GM19351 (cell line): Measurements from ENCODE around the gene PTMA.
"Not testable (repeated sequence)": the region's sequence is repeated elsewhere in the genome, so short reads cannot be mapped to it uniquely, and the experiment has no call there.

Experiments
- ATAC-seq: cut with Tn5 transposase; IDR thresholded peaks from one replicate; pipeline ENCODE4 v1.9.1; 2021; ENCODE audit warnings: mild to moderate bottlenecking, moderate library complexity; ENCODE audit not compliant: unreplicated experiment

Gene PTMA

DNA sequence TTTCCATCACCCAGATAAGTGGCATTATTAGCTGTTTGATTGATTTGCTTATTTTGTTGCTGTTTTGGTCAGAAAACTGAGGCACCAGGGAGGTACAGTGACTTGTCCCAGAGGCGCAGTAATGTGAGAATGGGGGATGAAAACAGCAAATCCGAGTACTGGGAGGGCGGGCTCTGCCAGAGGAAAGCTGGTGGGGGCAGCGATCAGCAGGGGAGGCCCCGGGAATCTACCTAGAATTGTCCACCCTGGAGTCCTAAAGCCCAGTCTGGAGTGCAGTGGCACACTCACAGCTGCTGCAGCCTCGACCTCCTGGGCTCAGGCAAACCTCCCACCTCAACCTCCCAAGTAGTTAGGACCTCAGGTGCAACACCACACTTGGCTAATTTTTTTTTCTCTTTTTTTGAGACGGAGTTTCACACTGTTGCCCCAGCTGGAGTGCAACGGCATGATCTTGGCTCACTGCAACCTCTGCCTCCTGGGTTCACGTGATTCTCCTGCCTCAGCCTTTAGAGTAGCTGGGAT is 17.0 kb upstream of the PTMA start:
- ATAC-seq = no peak

DNA sequence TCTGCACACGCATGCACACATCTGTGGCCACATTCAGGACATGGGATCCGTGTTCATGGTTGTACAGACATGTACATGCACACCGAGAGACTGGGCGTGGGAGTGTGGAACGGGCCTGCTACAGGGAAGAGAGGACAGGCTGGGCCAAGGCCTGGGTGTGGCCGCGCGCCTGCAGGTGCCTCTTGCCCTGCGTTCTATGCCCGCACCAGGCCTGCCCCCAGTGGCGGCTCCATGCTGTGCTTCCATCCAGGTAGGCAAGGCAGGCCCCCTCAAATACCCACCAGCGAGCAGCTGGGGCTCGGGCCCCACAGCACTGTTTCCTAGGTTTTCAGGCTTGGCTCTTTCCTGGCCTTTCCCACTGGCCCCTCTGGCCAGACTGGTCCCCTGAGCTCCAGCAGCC is 15.5 kb upstream of the PTMA start:
- no peak for ATAC-seq

DNA sequence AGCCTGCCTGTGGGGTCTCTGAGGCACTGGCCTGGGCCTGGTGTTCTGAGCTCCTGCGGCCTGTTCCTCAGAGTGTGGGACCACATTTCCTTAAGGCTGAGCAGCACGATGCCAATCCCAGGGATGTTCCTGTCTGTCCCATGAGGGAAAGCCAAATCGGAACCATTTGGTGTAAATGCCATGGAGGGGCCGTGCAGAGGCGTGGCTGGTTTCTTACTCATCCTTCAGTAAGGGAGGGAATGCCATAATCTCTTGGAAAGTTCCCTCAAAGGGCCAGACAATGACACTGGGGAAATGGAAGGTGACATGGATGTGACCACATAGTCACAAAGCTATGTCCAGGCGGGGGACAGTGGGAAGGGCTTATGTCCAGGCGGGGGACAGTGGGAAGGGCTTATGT is 14.4 kb upstream of the PTMA start:
- no peak for ATAC-seq

DNA sequence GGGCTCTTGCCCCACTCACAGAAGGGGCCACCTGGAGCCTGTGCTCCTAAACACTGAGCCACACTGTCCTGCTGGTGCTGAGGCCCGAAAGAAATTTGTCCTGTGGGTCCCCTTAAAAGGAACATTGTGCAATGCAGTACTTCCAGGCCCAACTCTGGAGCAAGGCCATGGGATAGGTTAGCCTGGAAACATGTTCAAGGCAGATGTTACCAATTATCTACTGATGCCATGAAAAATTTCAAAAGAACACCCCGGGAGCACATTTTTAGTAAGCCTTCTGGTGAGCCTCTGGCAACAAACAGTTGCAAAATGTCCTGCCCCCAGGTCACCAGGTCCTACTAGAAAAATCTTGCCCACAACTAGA is 12.3 kb upstream of the PTMA start:
- no peak for ATAC-seq

DNA sequence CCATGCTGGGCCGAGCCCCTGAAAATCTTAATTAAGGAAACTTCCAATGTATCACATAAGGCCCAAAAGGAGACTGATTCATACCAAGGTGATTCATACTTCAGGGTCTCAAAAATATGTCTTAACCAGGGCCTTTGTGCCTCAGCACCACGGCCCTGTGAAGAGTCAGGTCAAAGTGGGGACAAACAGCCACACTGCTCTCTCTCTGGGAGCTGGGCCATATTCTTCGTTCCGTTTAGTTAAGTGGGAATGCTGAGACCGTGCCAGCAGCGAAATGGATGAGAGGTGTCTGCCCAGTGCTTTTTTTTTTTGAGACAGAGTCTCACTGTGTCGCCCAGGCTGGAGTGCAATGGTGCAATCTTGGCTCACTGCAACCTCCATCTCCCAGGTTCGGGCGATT is 9.3 kb upstream of the PTMA start:
- no peak for ATAC-seq

DNA sequence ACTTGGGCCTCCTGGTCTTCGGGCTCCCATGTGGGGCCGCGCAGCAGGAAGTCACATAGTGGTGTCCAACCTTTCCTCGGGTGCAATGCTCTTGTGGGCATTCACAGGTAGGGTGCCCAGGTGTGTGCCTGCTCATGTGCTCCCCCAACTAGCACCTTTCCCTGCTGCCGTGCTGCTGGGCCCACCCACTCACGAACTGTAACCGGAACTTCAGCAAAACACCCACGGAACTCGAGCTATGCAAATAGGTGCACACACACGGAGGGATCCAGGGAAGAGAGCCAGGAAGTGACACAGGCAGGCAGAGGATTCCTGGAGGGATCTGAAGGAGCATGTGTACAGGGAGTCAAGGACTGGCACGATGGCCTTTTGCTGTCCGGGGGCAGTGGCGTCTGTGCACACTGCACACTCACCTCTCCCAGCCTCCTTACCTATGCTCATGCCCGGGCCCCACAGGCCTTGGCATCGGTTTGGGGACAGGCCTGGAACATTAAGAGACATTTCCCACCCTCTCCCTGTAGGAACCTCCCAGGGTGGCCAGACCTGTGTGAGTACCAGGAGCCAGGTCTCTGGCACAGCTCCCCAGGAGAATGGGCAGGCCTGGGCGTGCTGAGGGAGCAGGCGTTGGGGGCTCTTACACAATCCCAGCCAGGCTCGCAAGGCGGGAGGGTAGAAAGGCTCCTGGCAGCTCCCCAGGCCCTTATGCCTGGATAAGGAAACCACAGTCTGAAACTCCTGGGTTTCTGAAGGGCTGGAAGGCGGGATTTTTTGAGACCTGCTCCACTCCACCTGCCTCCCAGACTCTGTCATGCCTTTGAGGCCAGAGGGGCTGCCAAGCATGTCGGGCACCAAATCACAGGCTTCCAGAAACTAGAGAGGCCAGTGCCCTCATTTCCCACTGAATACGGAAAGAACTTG is 6.6 kb upstream of the PTMA start:
- ATAC-seq = no peak

DNA sequence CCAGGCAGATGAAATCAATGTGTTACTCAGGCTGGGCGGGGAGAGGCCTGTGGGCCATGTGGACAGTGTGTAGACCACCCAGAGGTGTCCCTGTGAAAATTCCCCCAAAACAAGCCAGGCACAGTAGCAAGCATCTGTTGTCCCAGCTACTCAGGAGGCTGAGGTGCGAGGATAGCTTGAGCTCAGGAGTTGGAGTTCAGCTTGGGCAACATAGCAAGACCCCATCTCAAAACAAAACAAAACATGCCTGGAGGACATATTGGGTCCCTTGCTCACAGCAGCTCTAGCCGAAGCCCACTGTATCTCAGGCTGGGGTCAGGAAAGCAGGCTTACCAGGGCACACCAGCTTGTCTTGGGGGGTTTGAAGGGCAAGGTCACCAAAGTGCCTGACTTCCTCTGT is 4.3 kb upstream of the PTMA start:
- ATAC-seq = no peak

DNA sequence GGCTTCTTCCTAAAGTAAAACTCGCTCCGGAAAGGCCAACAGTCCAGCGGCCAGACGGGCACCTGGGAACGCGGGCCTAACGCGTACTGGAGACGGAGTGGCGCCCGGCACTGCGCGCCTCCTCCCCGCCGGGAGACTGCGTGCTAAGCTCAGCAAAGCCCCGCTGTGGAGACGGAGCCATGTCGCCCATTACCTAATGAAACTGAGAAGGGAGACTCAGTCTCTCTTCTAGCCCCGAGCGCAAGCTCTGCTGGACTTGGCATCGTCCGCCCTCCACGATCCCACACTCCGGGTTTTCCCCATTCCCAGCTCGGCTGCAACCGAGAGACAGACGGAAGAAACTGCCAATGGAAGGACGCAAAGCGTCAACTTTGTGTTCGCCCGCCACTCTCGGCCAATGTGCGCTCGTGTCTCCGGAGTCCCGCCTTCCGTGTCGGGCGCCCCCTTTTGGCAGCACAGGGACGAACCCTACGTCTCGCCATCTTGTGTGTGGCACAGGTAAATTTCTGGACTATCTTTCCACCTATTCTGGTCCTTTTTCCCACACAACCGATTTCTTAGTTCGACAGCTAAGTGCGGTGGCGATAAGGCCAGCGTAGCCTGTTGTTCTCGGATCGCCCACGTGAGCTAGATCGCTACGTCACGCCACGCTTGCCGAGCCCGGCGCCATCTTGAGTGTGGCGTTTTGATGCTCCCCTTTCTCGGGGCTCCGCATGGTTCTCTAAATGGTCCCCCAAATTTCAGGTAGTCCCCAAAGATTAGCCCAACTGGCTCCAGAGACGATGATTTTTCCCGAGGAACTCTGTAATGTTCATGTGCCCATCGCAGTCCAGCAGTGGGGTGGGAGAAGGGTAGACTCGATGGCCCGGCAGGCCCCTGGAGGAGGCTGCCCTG is 1.3 kb upstream of the PTMA start:
- peak; percentile 37 for ATAC-seq

DNA sequence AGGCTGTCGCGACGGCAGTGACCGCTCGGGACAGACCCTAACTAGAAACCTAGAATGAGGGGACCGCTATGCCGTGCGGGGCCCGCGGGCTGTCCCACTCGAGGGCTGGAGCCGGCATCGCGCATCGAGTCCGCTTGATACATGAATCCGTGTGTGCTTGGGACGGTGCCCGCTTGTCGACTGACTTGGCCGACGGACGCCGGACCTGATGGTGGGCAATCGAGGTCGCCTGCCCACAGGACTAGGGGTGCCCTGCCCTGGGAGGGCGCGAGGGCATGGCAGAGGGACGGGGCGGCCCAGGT is 749 bp upstream of the PTMA start:
- ATAC-seq = peak; percentile 1

DNA sequence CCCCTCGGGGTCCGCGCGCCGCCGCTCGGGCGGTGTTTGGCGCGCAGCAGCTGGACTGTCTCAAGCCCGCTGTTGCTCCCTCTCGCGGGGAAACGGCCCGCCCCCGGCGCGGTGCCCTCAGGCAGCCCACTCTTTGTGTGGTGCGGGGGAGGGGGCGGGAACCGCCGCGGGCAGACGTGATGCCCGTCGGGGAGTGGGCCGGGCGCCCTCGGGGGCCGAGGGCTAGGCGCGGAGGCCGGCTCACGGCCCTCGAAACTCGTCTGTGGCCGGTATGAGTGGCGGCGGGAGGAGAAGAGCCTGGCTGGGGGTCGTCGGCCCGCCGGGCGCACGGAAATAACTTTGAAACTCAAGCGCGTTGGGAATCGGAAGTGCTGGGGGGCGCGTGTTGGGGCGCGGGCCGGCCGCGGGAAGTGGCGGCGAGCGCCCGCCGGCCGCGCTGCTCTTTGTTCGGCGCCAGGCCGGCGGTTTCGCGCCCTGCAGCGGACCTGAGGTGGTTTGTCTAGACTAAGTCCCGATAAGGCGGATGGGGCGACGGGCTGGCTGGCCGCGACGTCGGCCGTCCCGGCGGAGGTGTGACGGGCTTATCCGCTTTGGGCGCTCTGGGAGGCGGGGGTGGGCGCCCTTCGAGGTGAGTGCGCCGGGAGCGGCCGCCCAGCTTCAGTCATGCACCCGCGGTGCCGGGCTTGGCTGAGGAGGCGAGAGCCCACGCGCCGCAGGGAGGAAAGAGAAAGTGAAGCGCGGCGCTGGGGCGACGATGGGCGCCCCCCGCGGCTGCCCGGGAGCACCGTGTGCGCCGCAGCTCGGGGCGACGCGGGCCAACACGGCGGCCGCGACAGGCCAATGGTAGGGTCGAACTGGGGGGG is 679 bp downstream of the PTMA start:
- no peak for ATAC-seq

DNA sequence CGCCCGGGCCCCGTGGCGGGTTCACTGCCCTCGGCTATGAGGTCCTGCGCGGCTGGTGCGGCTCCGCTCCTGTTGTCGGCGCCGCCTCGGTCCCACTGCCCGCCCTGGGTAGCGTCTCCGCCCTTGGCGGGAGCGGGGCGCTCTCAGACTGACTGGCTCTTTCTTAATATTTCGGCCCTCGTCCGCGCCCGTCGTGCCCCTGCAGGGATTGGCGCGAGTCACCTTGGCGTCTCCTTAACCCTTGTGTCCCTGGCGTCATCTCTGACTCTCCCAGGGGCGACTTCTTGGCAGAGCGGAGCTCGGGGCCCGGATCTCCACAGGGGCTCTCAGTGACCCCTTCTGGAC is 1.3 kb downstream of the PTMA start:
- no peak for ATAC-seq

DNA sequence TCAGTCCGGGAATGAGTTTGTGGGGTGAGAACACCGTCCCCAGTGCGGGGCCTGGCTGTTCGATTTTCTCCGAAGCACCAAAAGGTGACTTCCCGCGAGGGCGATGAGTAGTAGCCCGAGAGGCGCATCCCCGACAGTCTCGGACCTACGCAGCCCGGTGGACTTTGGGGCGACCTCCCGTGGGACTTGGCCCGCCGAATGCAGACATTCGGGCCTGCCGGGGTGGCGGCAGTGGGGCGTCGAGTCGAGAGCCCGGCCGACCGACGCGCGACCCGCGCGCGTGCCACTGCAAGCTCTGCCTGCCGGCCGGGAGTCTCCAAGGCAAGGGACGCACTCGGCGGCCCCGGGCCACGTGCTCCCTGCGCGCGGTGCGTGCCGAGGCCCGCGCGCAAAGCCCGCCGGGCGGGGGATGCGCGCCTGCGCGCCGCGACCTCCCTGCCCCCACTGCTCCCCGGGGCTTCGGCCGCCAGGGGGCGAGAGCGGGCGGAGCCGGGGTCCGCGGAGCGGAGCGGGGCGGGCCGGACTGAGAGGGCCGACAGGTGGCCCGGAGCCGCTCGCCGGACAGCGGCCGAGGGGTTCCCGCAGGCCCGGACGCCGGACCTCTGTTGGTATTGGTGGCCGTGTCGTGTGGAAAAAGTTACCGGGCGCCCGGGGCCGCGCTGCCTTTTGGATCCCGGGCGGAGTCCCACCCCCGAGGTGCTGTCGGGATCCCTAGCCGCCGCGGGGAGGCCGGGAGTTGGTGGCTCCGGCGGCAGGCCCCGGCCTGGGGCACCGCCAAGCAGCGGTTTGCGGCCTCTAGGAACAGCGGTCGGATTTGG is 1.9 kb downstream of the PTMA start:
- peak; percentile 19 for ATAC-seq

DNA sequence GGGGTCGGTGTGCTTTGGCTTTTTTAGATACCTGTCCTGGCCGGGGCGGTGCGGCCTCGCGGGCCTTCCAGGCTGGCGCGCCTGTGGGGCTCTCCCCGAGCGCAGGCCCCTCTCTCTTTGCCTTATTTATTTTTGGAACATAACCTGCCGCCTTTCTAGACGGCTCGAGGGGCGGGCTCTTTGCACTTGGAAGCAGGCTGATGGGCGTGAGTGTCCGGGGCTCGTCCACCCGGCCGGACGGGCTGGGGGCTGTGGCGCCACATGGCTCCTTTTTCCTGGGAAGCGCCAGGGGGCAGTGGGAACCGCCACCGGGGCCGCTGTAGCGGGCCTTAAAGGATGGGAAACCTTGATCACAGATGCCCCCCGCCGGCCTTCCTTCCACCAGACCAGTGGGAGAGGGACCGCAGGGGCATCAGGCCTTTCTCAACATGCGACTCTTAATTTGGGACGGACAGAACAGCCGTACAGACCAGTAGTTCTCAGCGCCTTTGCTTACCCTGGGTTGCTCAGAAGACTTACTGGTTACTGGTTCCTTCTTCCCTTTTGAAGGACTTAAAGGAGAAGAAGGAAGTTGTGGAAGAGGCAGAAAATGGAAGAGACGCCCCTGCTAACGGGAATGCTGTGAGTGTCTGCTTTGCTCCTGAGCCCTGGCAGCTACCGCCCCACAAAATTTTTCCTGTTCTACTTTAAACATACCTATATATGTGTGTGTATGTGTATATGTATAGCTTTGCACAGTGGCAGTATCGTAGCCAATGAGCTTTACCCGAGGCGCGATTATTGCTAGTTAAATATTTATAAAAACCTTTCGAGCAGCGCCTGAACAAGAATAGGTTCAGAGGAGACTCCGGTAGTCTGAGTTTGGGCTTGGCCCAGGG is 2.7 kb downstream of the PTMA start:
- ATAC-seq = no peak

DNA sequence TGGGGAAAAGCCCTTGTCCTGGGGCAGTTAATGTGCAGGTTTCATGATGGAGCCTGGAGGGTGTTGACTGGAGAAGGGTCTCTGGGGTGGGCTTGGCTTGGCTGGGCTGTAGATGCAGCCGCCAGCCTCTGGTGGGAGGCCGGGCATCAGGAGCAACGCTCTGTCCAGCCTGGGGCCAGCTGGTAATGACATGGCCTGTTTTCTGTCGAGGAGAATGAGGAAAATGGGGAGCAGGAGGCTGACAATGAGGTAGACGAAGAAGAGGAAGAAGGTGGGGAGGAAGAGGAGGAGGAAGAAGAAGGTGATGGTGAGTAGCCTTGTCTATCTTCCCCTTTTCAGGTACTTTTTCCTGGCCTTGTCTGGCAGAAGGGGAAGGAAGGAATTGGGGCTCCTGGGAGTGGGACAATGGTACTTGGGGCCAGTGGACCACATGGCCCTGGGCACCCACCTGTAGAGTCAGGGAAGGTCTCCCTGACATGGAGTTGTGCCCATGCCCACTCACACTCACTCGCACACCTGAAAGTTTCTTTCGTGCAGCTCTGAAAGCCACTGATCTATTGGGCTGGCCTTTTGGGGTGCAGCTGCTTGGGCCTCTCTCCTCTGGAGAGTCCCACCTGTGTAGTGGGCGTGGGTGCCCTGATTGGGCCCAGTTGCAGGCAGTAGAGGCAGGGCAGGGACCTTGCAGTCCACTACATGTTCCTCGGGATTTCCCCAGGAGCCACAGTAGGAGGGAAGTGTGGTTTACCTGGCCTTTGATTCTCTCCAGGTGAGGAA is 3.5 kb downstream of the PTMA start:
- no peak for ATAC-seq

DNA sequence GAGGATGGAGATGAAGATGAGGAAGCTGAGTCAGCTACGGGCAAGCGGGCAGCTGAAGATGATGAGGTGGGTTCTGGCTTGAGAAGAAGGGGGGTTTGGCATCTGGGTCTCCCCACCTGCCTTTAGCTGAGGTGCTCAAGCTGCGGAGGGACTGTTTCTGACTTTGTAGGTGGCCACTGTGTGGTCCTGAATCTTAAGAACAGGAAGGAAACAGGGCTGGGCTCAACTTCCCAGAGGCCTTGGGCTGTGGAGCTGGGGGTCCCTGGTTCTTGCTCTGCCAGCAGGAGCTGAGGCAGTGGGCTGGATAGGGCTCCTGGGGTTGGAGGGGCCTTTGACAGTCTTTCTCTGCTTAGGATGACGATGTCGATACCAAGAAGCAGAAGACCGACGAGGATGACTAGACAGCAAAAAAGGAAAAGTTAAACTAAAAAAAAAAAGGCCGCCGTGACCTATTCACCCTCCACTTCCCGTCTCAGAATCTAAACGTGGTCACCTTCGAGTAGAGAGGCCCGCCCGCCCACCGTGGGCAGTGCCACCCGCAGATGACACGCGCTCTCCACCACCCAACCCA is 4.2 kb downstream of the PTMA start:
- ATAC-seq = not testable (repeated sequence)

DNA sequence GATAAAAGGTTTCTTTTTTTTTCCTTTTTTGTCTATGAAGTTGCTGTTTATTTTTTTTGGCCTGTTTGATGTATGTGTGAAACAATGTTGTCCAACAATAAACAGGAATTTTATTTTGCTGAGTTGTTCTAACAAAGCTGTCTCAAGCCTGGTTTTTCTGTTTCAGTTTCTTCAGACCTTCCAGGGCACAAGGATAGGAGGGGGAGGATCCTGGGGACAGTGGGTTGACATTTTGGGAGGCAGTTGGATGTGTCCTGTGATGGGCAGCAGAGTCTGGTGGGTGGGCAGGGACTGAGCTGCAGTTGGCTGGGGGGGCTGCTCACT is 5.0 kb downstream of the PTMA start:
- not testable (repeated sequence) for ATAC-seq

DNA sequence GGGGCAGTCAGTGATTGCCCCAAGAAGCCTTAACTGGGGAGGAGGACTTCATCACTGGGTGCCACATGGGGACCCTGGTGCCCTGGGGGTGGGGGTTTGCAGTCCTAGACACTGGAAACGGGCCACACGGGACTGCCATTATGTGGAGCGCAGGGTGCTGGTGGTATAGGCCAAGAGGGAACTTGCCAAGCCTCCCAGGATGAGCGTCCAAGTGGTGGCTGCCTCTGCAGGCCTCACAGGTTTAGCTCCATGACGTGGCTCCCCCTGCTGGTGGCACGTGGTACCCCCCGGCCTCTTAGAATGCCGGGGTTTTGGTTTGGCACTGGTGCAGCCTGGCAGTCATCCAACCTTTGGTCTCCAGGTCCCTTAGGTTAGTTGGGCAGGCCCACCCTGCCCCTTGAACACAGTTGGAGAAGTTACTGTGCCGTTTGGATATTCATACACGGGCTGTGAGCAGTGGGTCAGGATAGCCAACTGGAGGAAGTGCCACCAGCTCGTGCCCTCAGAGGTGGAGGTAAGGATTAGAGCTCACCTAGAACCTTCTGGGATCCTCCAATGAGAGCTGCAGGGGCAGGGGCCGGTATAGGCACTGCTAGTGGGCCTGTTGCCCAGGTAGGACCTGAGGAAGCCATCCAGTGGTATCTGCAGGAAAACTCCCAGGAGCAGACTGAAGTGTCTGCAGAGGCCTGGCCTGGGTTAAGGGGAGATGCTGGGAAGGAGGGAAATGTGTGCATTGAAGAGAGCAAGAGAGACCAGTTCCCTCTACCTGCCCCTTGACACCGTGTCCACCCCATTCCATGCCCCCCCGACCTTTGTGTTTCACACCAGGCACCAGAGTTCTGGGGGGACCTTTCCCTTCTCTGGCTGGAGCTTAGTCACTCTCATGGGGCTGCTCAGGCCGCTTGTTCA is 5.7 kb downstream of the PTMA start:
- ATAC-seq = no peak
